ENCODE measurements around the gene MIER1. TPM values are rescaled to one million over a fixed set of nuclear protein-coding genes. Genes with fewer than 3 reads are reported as not detected.

Gene MIER1
- total and polyA plus RNA-seq, 9 of the 15 experiments (the other 6 are each of a cell fraction or from before 2014, with no cell fraction given): 13.9 to 34.8 (median 21.5) TPM

DNA sequence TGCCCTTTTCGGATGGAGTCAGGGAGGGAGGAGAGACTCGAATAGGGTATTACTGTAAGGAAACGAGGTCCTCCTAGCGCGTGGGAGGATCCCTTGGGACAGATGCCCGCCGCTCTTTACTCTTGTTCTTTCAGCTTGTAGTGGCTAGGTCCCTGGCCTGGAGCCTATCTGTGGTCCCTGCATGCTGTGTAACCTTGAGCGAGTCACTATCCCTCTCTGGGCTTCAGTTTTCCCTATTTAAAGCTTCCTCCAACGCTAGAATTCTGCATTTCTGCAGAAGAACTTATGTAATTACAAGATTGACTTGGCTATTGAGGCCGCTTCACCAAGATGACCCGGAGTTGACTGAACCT lies 744 bp downstream of the MIER1 start (continued):
- TF ChIP-seq ZNF639 (CRISPR knock-in tag; conservative IDR thresholded peaks at IDR 0.05 in 1 of 2, IDR thresholded peaks at IDR 0.05 in 1 of 2) (no peak), ZNF354B (CRISPR knock-in tag; IDR thresholded peaks at IDR 0.05) (no peak), SUPT5H (IDR thresholded peaks at IDR 0.05) (no peak), SRSF7 (optimal IDR thresholded peaks at IDR 0.05; ENCODE audit: low read depth, low read length) (no peak), MTA1 (IDR thresholded peaks at IDR 0.05; ENCODE audit: borderline replicate concordance) (0 out of 2 replicates have a peak, but pooled peaks have one; percentile 8), KHSRP (IDR thresholded peaks at IDR 0.05) (no peak), MED1 (CRISPR knock-in tag; IDR thresholded peaks at IDR 0.05; ENCODE audit: borderline replicate concordance) (no peak), KDM5B (IDR thresholded peaks at IDR 0.05; ENCODE audit: insufficient replicate concordance, low read depth, low read length) (peak; percentile 5), ZNF76 (CRISPR knock-in tag; IDR thresholded peaks at IDR 0.05; ENCODE audit: borderline replicate concordance) (no peak), TSC22D4 (tag; IDR thresholded peaks at IDR 0.05) (no peak), ZNF121 (CRISPR knock-in tag; conservative IDR thresholded peaks at IDR 0.05) (no peak), ZNF263 (CRISPR knock-in tag; IDR thresholded peaks at IDR 0.05; ENCODE audit: borderline replicate concordance) (no peak), ZNF277 (CRISPR knock-in tag; IDR thresholded peaks at IDR 0.05; ENCODE audit: borderline replicate concordance) (no peak), SMARCB1 (IDR thresholded peaks at IDR 0.05; ENCODE audit: insufficient read length, low read depth) (no peak), NR2F6 (CRISPR knock-in tag; IDR thresholded peaks at IDR 0.05) (no peak), ZNF445 (CRISPR knock-in tag; IDR thresholded peaks at IDR 0.05; ENCODE audit: low read depth) (no peak), FOXA3 (CRISPR knock-in tag; conservative IDR thresholded peaks at IDR 0.05 in 1 of 2, IDR thresholded peaks at IDR 0.05 in 1 of 2) (no peak; a peak in 1 of 4 replicates), HNRNPLL (IDR thresholded peaks at IDR 0.05; ENCODE audit: low read depth, low read length, poor library complexity, severe bottlenecking) (no peak)
- TF ChIP-seq, protein P1, sequence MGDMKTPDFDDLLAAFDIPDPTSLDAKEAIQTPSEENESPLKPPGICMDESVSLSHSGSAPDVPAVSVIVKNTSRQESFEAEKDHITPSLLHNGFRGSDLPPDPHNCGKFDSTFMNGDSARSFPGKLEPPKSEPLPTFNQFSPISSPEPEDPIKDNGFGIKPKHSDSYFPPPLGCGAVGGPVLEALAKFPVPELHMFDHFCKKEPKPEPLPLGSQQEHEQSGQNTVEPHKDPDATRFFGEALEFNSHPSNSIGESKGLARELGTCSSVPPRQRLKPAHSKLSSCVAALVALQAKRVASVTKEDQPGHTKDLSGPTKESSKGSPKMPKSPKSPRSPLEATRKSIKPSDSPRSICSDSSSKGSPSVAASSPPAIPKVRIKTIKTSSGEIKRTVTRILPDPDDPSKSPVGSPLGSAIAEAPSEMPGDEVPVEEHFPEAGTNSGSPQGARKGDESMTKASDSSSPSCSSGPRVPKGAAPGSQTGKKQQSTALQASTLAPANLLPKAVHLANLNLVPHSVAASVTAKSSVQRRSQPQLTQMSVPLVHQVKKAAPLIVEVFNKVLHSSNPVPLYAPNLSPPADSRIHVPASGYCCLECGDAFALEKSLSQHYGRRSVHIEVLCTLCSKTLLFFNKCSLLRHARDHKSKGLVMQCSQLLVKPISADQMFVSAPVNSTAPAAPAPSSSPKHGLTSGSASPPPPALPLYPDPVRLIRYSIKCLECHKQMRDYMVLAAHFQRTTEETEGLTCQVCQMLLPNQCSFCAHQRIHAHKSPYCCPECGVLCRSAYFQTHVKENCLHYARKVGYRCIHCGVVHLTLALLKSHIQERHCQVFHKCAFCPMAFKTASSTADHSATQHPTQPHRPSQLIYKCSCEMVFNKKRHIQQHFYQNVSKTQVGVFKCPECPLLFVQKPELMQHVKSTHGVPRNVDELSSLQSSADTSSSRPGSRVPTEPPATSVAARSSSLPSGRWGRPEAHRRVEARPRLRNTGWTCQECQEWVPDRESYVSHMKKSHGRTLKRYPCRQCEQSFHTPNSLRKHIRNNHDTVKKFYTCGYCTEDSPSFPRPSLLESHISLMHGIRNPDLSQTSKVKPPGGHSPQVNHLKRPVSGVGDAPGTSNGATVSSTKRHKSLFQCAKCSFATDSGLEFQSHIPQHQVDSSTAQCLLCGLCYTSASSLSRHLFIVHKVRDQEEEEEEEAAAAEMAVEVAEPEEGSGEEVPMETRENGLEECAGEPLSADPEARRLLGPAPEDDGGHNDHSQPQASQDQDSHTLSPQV (IDR thresholded peaks at IDR 0.05): no peak
- TF ChIP-seq, protein P2, sequence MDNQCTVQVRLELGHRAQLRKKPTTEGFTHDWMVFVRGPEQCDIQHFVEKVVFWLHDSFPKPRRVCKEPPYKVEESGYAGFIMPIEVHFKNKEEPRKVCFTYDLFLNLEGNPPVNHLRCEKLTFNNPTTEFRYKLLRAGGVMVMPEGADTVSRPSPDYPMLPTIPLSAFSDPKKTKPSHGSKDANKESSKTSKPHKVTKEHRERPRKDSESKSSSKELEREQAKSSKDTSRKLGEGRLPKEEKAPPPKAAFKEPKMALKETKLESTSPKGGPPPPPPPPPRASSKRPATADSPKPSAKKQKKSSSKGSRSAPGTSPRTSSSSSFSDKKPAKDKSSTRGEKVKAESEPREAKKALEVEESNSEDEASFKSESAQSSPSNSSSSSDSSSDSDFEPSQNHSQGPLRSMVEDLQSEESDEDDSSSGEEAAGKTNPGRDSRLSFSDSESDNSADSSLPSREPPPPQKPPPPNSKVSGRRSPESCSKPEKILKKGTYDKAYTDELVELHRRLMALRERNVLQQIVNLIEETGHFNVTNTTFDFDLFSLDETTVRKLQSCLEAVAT (IDR thresholded peaks at IDR 0.05): no peak

Measured in K562 (cell line).